ENCODE data around the gene TMTC4.

Gene TMTC4

GRCh38 chr13:100611678-100612492 lies 62.7 kb downstream of the TMTC4 start:
- Histone ChIP-seq H3K4me3 (no peak overlapping the region), H3K27ac (no peak overlapping the region)
- DNase-seq (ENCODE audit: low spot score): no peak
- TF ChIP-seq CTCF (IDR thresholded peaks at IDR 0.05): no peak

GRCh38 chr13:100610391-100611347 lies 63.9 kb downstream of the TMTC4 start:
- no peak for DNase-seq (ENCODE audit: low spot score)
- no peak overlapping the region for H3K4me3 ChIP-seq
- H3K27ac ChIP-seq: no peak overlapping the region
- TF ChIP-seq CTCF (IDR thresholded peaks at IDR 0.05): no peak

- no peak for DNase-seq (ENCODE audit: low spot score)
- no peak for TF ChIP-seq CTCF (IDR thresholded peaks at IDR 0.05)
- H3K27ac ChIP-seq: no peak overlapping the region
Observed at GRCh38 chr13:100608906-100609305, 65.7 kb downstream of the TMTC4 start.

GRCh38 chr13:100608489-100608888 lies 66.1 kb downstream of the TMTC4 start:
- TF ChIP-seq CTCF (IDR thresholded peaks at IDR 0.05): no peak
- H3K4me3 ChIP-seq: no peak overlapping the region
- no peak for DNase-seq (ENCODE audit: low spot score)
- H3K27ac ChIP-seq: no peak overlapping the region

More at GRCh38 chr13:100608906-100609305, 65.7 kb downstream of the TMTC4 start:
- no peak overlapping the region for H3K4me3 ChIP-seq

GRCh38 chr13:100604918-100605710 lies 69.5 kb downstream of the TMTC4 start:
- Histone ChIP-seq H3K27ac (no peak overlapping the region), H3K4me3 (no peak overlapping the region)
- no peak for TF ChIP-seq CTCF (IDR thresholded peaks at IDR 0.05)
- no peak for DNase-seq (ENCODE audit: low spot score)

GRCh38 chr13:100602493-100603111 lies 72.0 kb downstream of the TMTC4 start:
- DNase-seq (ENCODE audit: low spot score): no peak
- Histone ChIP-seq H3K4me3 (no peak overlapping the region), H3K27ac (no peak overlapping the region)
- no peak for TF ChIP-seq CTCF (IDR thresholded peaks at IDR 0.05)
